Peyer's patch (tissue), 4 donors: ENCODE data around the gene SHC3.

Experiments
- POLR2A ChIP-seq, 2 donors: fragments of 450-650 bp; IDR thresholded peaks; one replicate each; pipeline ENCODE4 v1.5.1; 2017; ENCODE audit warnings: antibody characterized with exemption in 2 of 2, mild to moderate bottlenecking in 2 of 2, moderate library complexity in 2 of 2
- TF ChIP-seq, protein P1 (sequence below), 6 experiments: fragments of 450-650 bp in 4 of 6; fragments of 200-600 bp in 2 of 6; sonication (generic) in 1 of 6; IDR thresholded peaks; one replicate each; pipeline ENCODE4 v1.5.1; 2017 to 2019; ENCODE audit warnings: antibody characterized with exemption in 6 of 6, mild to moderate bottlenecking in 3 of 6, moderate library complexity in 1 of 6

DNA sequence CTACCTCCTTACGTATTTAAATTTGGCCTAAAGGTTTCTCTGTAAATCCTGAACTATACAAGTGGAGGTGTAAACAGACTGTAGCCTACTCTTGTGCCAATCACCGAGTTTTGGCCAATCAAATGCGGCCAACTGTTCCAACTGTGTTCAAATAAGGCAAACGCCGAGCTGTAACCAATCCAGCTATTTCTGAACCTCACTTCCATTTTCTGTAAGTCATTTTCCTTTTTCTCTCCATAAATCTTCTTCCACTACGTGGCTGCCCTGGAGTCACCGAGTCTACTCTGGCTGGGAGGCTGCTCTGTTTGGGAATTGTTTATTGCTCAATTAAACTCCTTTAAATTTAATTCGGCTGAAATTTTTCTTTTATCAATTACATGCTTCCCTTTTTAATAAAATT, 129.0 kb downstream of the SHC3 start:
- TF ChIP-seq, protein P1, sequence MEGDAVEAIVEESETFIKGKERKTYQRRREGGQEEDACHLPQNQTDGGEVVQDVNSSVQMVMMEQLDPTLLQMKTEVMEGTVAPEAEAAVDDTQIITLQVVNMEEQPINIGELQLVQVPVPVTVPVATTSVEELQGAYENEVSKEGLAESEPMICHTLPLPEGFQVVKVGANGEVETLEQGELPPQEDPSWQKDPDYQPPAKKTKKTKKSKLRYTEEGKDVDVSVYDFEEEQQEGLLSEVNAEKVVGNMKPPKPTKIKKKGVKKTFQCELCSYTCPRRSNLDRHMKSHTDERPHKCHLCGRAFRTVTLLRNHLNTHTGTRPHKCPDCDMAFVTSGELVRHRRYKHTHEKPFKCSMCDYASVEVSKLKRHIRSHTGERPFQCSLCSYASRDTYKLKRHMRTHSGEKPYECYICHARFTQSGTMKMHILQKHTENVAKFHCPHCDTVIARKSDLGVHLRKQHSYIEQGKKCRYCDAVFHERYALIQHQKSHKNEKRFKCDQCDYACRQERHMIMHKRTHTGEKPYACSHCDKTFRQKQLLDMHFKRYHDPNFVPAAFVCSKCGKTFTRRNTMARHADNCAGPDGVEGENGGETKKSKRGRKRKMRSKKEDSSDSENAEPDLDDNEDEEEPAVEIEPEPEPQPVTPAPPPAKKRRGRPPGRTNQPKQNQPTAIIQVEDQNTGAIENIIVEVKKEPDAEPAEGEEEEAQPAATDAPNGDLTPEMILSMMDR (IDR thresholded peaks at IDR 0.05) = no peak
- no peak for TF ChIP-seq POLR2A (IDR thresholded peaks at IDR 0.05)
